K562 (cell line): Measurements from ENCODE around the gene AGPAT1. TPM values are rescaled to one million over a fixed set of nuclear protein-coding genes. Genes with fewer than 3 reads are reported as not detected.

Experiments
- ESRRA ChIP-seq: fragments of 450-650 bp; IDR thresholded peaks from 2 replicates; pipeline ENCODE4 v1.6.1; 2014; ENCODE audit warnings: low read depth, mild to moderate bottlenecking, moderate library complexity, borderline replicate concordance
- ETV5 ChIP-seq: sonication (generic); formaldehyde crosslinking; IDR thresholded peaks from 2 replicates; pipeline ENCODE4 v1.4.0; 2020; ENCODE audit warnings: low read depth, mild to moderate bottlenecking, missing genetic modification reagents
- MLLT1 ChIP-seq, 2 experiments: fragments of 450-650 bp; IDR thresholded peaks; 2 replicates each; pipeline ENCODE4 v1.6.1; 2016
- NRF1 ChIP-seq, 2 experiments: fragments of 450-650 bp; IDR thresholded peaks in 1 of 2; conservative IDR thresholded peaks in 1 of 2; 2 replicates each; pipeline ENCODE4 v1.6.1; 2014; ENCODE audit warnings: mild to moderate bottlenecking in 2 of 2
- RBM22 ChIP-seq: fragments of 200-400 bp; formaldehyde crosslinking; IDR thresholded peaks from 2 replicates; pipeline ENCODE4 v1.6.1; 2018; ENCODE audit warnings: low read length, low read depth; ENCODE audit not compliant: poor library complexity, severe bottlenecking
- SREBF1 ChIP-seq: fragments of 150-350 bp; IDR thresholded peaks from 2 replicates; pipeline ENCODE4 v1.6.1; 2014; ENCODE audit warnings: antibody characterized with exemption, low read depth, low read length, borderline replicate concordance
- TBL1XR1 ChIP-seq, 2 experiments: IDR thresholded peaks; 2 replicates each; pipeline ENCODE4 v1.6.1; 2012; ENCODE audit warnings: improper control_type of control experiment in 2 of 2, low read length in 2 of 2, mild to moderate bottlenecking in 1 of 2
- TGIF2 ChIP-seq: sonication (generic); formaldehyde crosslinking; IDR thresholded peaks from 2 replicates; pipeline ENCODE4 v1.8.1; 2022; ENCODE audit warnings: mild to moderate bottlenecking, missing genetic modification reagents, moderate library complexity
- USF1 ChIP-seq: sonication (generic); formaldehyde crosslinking; IDR thresholded peaks from 2 replicates; pipeline ENCODE4 v1.9.0; 2022; ENCODE audit warnings: mild to moderate bottlenecking, missing genetic modification reagents
- ZMIZ1 ChIP-seq, 2 experiments: fragments of 150-350 bp in 1 of 2; IDR thresholded peaks; 2 replicates each; pipeline ENCODE4 v1.6.1; 2012 to 2016; ENCODE audit warnings: low read depth in 2 of 2, low read length in 2 of 2, mild to moderate bottlenecking in 1 of 2, moderate library complexity in 1 of 2
- ZNF24 ChIP-seq: fragments of 450-650 bp; IDR thresholded peaks from 2 replicates; pipeline ENCODE4 v1.6.1; 2016
- polyA plus RNA-seq, 8 experiments: library from polyadenylated mRNA; depleted of rRNA in 4 of 8; stranded (reverse) in 5 of 8; unstranded in 3 of 8; fragments of >200 nt; fragmentation: Nextera tagmentation in 2 of 8; fragmentation: Illumina TruSeq in 1 of 8; extraction: Ambion mirVana in 2 of 8; extraction: Trizol in 1 of 8; gene quantifications; 2 replicates each; pipeline versions ENCODE4 v1.2.1 to v1.2.3, GENCODE V29; 2011 to 2014; ENCODE audit warnings: inconsistent platforms in 1 of 8, missing spikeins in 1 of 8
- total RNA-seq, 7 experiments: library from RNA; depleted of rRNA in 6 of 7; stranded (reverse); fragments of >200 nt in 6 of 7; fragmentation: Illumina TruSeq in 2 of 7; extraction: Trizol in 2 of 7; gene quantifications; 2 replicates each; pipeline versions ENCODE4 v1.2.1 to v1.2.3, GENCODE V29; 2011 to 2021; ENCODE audit warnings: low replicate concordance in 1 of 7

The AGPAT1 gene
- total and polyA plus RNA-seq, 9 of the 15 experiments (the other 6 are each of a cell fraction or from before 2014, with no cell fraction given) = 37.9 to 176 (median 69.4) TPM

GRCh38 chr6:32127717-32128592 is 47.9 kb downstream of the AGPAT1 start, which contains the start of gene ATF6B (continued):
- no peak for TF ChIP-seq RBM22
- TF ChIP-seq USF1 = peak; percentile 92
- TF ChIP-seq SREBF1 = no peak
- TF ChIP-seq TGIF2 (CRISPR knock-in tag) = no peak
- TF ChIP-seq ZNF24 = no peak
- 0 out of 4 replicates have a peak, but pooled peaks have one; percentile 55 to 56 for TF ChIP-seq MLLT1 (IDR thresholded peaks at IDR 0.05)
- no peak for TF ChIP-seq ZMIZ1 (IDR thresholded peaks at IDR 0.05; ENCODE audit: low read depth in 2 of 2, low read length in 2 of 2)
- TF ChIP-seq ESRRA = 0 out of 2 replicates have a peak, but pooled peaks have one; percentile 17
- TF ChIP-seq TBL1XR1 (IDR thresholded peaks at IDR 0.05; ENCODE audit: low read length in 2 of 2) = no peak
- 0 out of 2 replicates have a peak, but pooled peaks have one; percentile 12 for TF ChIP-seq ETV5 (CRISPR knock-in tag)
- peak; percentile 97 for TF ChIP-seq NRF1 (conservative IDR thresholded peaks at IDR 0.05 in 1 of 2, IDR thresholded peaks at IDR 0.05 in 1 of 2)
